WTC11 (cell line): Measurements from ENCODE around the gene ARIH1. TPM values are rescaled to one million over a fixed set of nuclear protein-coding genes. Genes with fewer than 3 reads are reported as not detected.

Experiments
- ATAC-seq: fragments of 200-7000 bp; cut with Tn5 transposase; 2 replicates; pipeline ENCODE4 v1.10.0; 2021; ENCODE audit warnings: mild to moderate bottlenecking, moderate library complexity
- CTCF ChIA-PET: fragments of 300-600 bp; sonication (Branson Sonifier 250); formaldehyde crosslinking; loops from one replicate; lab custom pipeline; 2021; ENCODE audit warnings: antibody characterized with exemption; lab: Charles Lee
- POLR2A ChIA-PET: fragments of 350-600 bp; sonication (Branson Sonifier 250); formaldehyde crosslinking; loops from one replicate; lab custom pipeline; 2021; ENCODE audit warnings: antibody characterized with exemption; lab: Charles Lee
- DNase-seq: peaks from one replicate; pipeline ENCODE4 v3.0.0; 2021; ENCODE audit warnings: low spot score
- H3K27ac Mint-ChIP-seq: 2 replicates; pipeline ENCODE4 v1.8.0; 2021; ENCODE audit warnings: mixed read lengths
- H3K27me3 Mint-ChIP-seq: 2 replicates; pipeline ENCODE4 v1.8.0; 2021; ENCODE audit warnings: low read depth, mild to moderate bottlenecking, moderate library complexity, mixed read lengths
- H3K36me3 Mint-ChIP-seq: 2 replicates; pipeline ENCODE4 v1.8.0; 2021; ENCODE audit warnings: mixed read lengths
- H3K4me1 Mint-ChIP-seq: 2 replicates; pipeline ENCODE4 v1.8.0; 2022; ENCODE audit warnings: mixed read lengths
- H3K4me3 Mint-ChIP-seq: 2 replicates; pipeline ENCODE4 v1.8.0; 2021; ENCODE audit warnings: mild to moderate bottlenecking, moderate library complexity, mixed read lengths
- H3K9me3 Mint-ChIP-seq: 2 replicates; pipeline ENCODE4 v1.8.0; 2021; ENCODE audit warnings: mixed read lengths
- CBFB ChIP-seq: sonication (generic); formaldehyde crosslinking; IDR thresholded peaks from 2 replicates; pipeline ENCODE4 v1.8.1; 2022; ENCODE audit warnings: mild to moderate bottlenecking, low read depth, missing genetic modification reagents
- EMX1 ChIP-seq: fragments of 250-450 bp; sonication (Bioruptor Pico); IDR thresholded peaks from 2 replicates; pipeline ENCODE4 v1.8.0; 2021; ENCODE audit warnings: mild to moderate bottlenecking
- ESRRA ChIP-seq: sonication (generic); formaldehyde crosslinking; IDR thresholded peaks from 2 replicates; pipeline ENCODE4 v1.8.1; 2022; ENCODE audit warnings: mild to moderate bottlenecking, missing genetic modification reagents, borderline replicate concordance
- ETV6 ChIP-seq: sonication (generic); formaldehyde crosslinking; IDR thresholded peaks from 2 replicates; pipeline ENCODE4 v1.8.1; 2022; ENCODE audit warnings: mild to moderate bottlenecking, missing genetic modification reagents
- FOXJ3 ChIP-seq: sonication (generic); formaldehyde crosslinking; IDR thresholded peaks from 2 replicates; pipeline ENCODE4 v1.9.0; 2021; ENCODE audit warnings: missing genetic modification reagents, mild to moderate bottlenecking, borderline replicate concordance
- GABPB1 ChIP-seq: sonication (generic); formaldehyde crosslinking; IDR thresholded peaks from 2 replicates; pipeline ENCODE4 v1.8.1; 2023; ENCODE audit warnings: mild to moderate bottlenecking, missing genetic modification reagents
- JUN ChIP-seq: sonication (generic); formaldehyde crosslinking; IDR thresholded peaks from 2 replicates; pipeline ENCODE4 v1.8.0; 2023; ENCODE audit warnings: mild to moderate bottlenecking, missing genetic modification reagents
- KAT7 ChIP-seq: sonication (generic); formaldehyde crosslinking; IDR thresholded peaks from 2 replicates; pipeline ENCODE4 v1.8.1; 2023; ENCODE audit warnings: missing genetic modification reagents, mild to moderate bottlenecking, borderline replicate concordance
- NFYB ChIP-seq: sonication (generic); formaldehyde crosslinking; conservative IDR thresholded peaks from 2 replicates; pipeline ENCODE4 v1.8.0; 2022; ENCODE audit warnings: low read depth, missing genetic modification reagents
- NR1H2 ChIP-seq: sonication (generic); formaldehyde crosslinking; IDR thresholded peaks from 2 replicates; pipeline ENCODE4 v1.9.0; 2021; ENCODE audit warnings: mild to moderate bottlenecking, moderate library complexity, missing genetic modification reagents
- RORB ChIP-seq: fragments of 250-450 bp; sonication (Bioruptor Pico); IDR thresholded peaks from 2 replicates; pipeline ENCODE4 v1.9.0; 2021; ENCODE audit warnings: mild to moderate bottlenecking
- TEAD1 ChIP-seq: sonication (generic); formaldehyde crosslinking; IDR thresholded peaks from 2 replicates; pipeline ENCODE4 v1.8.0; 2022; ENCODE audit warnings: mild to moderate bottlenecking, missing genetic modification reagents
- TEAD4 ChIP-seq: sonication (generic); formaldehyde crosslinking; IDR thresholded peaks from 2 replicates; pipeline ENCODE4 v1.8.0; 2022; ENCODE audit warnings: mild to moderate bottlenecking, missing genetic modification reagents
- TP53 ChIP-seq: sonication (generic); formaldehyde crosslinking; IDR thresholded peaks from 2 replicates; pipeline ENCODE4 v1.8.1; 2023; ENCODE audit warnings: mild to moderate bottlenecking, missing genetic modification reagents
- ZBTB21 ChIP-seq: sonication (generic); formaldehyde crosslinking; IDR thresholded peaks from 2 replicates; pipeline ENCODE4 v1.8.1; 2023; ENCODE audit warnings: mild to moderate bottlenecking, missing genetic modification reagents, borderline replicate concordance
- ZNF263 ChIP-seq: sonication (generic); formaldehyde crosslinking; IDR thresholded peaks from 2 replicates; pipeline ENCODE4 v1.8.1; 2022; ENCODE audit warnings: low read depth, mild to moderate bottlenecking, moderate library complexity, missing genetic modification reagents
- ZNF396 ChIP-seq: fragments of 250-450 bp; sonication (Bioruptor Pico); IDR thresholded peaks from 2 replicates; pipeline ENCODE4 v1.8.0; 2021; ENCODE audit warnings: mild to moderate bottlenecking, moderate library complexity, borderline replicate concordance
- total RNA-seq: library from RNA; stranded (reverse); gene quantifications from 3 replicates; pipeline ENCODE4 v1.2.3, GENCODE V29; 2021
- TF ChIP-seq, protein P1 (sequence below): fragments of 250-450 bp; sonication (Bioruptor Pico); IDR thresholded peaks from 2 replicates; pipeline ENCODE4 v2.1.2; 2022; ENCODE audit warnings: mild to moderate bottlenecking, moderate library complexity
- TF ChIP-seq, protein P2 (sequence below): sonication (generic); formaldehyde crosslinking; IDR thresholded peaks from 2 replicates; pipeline ENCODE4 v1.8.0; 2022; ENCODE audit warnings: mild to moderate bottlenecking, missing genetic modification reagents
- TF ChIP-seq, protein P3 (sequence below): sonication (generic); formaldehyde crosslinking; IDR thresholded peaks from 2 replicates; pipeline ENCODE4 v1.8.1; 2022; ENCODE audit warnings: mild to moderate bottlenecking, missing genetic modification reagents, moderate library complexity, borderline replicate concordance
- TF ChIP-seq, protein P4 (sequence below): sonication (generic); formaldehyde crosslinking; IDR thresholded peaks from 2 replicates; pipeline ENCODE4 v1.8.0; 2022; ENCODE audit warnings: mild to moderate bottlenecking, missing genetic modification reagents
- TF ChIP-seq, protein P5 (sequence below): sonication (generic); formaldehyde crosslinking; IDR thresholded peaks from 2 replicates; pipeline ENCODE4 v1.8.0; 2022; ENCODE audit warnings: mild to moderate bottlenecking, missing genetic modification reagents
- TF ChIP-seq, protein P6 (sequence below): sonication (generic); formaldehyde crosslinking; IDR thresholded peaks from 2 replicates; pipeline ENCODE4 v1.8.1; 2022; ENCODE audit warnings: low read depth, mild to moderate bottlenecking, moderate library complexity, missing genetic modification reagents, borderline replicate concordance
- TF ChIP-seq, protein P7 (sequence below): sonication (generic); formaldehyde crosslinking; IDR thresholded peaks from 2 replicates; pipeline ENCODE4 v1.8.1; 2023; ENCODE audit warnings: mild to moderate bottlenecking, missing genetic modification reagents, borderline replicate concordance

Gene ARIH1
- total RNA-seq, 1 experiment from 2014 or later: 198 TPM

DNA sequence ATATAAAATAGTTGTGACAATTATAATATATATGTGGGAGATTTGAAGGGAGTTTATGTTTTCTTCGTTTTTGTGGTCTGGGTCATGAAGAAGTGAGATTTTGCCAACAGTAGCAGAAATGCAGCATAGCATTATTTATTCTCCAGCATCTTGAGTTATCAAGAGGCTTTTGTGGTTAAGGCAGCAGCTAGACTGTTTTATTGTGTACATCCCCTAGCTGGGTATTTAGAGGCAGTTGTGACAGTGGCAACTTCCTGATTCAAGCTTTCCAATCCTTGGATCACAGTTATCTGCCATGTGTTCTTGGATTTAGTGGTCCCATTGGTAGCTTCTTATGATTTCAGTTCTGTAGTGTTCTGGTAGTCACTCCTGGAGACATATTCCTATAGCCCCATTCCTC is 29.0 kb downstream of the ARIH1 start:
- H3K27me3 Mint-ChIP-seq: no peaks in the 10 kb centered on the region
- H3K4me3 Mint-ChIP-seq: no peak overlapping the region
- CTCF ChIA-PET: no interaction called here
- peaks cover 8% of the 10 kb centered on the region for H3K4me1 Mint-ChIP-seq
- TF ChIP-seq, protein P1, sequence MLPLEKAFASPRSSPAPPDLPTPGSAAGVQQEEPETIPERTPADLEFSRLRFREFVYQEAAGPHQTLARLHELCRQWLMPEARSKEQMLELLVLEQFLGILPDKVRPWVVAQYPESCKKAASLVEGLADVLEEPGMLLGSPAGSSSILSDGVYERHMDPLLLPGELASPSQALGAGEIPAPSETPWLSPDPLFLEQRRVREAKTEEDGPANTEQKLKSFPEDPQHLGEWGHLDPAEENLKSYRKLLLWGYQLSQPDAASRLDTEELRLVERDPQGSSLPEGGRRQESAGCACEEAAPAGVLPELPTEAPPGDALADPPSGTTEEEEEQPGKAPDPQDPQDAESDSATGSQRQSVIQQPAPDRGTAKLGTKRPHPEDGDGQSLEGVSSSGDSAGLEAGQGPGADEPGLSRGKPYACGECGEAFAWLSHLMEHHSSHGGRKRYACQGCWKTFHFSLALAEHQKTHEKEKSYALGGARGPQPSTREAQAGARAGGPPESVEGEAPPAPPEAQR (CRISPR knock-in tag): no peak
- no peak for TF ChIP-seq TEAD1 (CRISPR knock-in tag)
- POLR2A ChIA-PET: no interaction called here
- H3K9me3 Mint-ChIP-seq: no peaks in the 10 kb centered on the region
- DNase-seq: no peak
- no peak overlapping the region for H3K27ac Mint-ChIP-seq
- no peak for ATAC-seq
- peaks cover 7% of the 10 kb centered on the region for H3K36me3 Mint-ChIP-seq

DNA sequence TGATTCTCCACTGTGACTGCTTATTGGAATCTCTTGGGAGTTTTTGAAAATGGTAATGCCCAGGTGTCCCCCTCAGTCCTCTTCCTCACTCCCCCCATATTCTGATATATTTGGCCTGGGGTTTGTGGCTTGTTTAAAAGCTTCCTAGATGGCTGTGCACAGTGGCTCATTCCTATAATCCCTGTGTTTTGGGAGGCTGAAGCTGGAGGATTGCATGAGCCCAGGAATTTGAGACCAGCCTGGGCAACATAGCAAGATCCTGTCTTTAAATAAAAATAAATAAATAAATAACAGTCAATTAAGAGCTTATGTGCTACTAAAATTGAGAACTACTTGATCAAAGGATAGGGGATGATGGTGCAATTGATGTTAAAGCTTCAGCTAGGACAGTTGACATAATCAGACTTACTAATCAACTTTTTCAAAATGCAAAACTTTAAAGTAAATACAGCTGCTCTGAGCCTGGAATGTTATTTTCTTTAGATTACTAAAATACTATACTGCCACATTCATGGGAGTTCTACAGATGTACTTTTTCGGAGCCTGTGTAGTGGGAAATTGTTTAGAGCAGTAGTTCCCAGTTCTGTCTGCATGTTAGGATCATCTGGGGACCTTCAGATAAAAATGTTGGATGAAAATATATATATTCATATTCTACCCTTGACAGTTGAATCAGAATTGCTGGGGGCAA is 33.4 kb downstream of the ARIH1 start:
- Mint-ChIP-seq H3K9me3 (peaks cover 3% of the 10 kb centered on the region; the same call in 1 of the 2 replicates), H3K27me3 (no peaks in the 10 kb centered on the region), H3K4me1 (peaks cover 11% of the 10 kb centered on the region), H3K36me3 (peaks cover 6% of the 10 kb centered on the region; the same call in 1 of the 2 replicates), H3K27ac (no peak overlapping the region), H3K4me3 (no peak overlapping the region)
- DNase-seq: no peak
- POLR2A ChIA-PET: no interaction called here
- CTCF ChIA-PET: no interaction called here
- TF ChIP-seq GABPB1 (CRISPR knock-in tag) (no peak), JUN (CRISPR knock-in tag) (no peak), TEAD1 (CRISPR knock-in tag) (no peak), RORB (CRISPR knock-in tag) (no peak), NR1H2 (CRISPR knock-in tag) (no peak), FOXJ3 (CRISPR knock-in tag) (no peak), ETV6 (CRISPR knock-in tag) (no peak), CBFB (no peak), NFYB (no peak), ZBTB21 (CRISPR knock-in tag) (no peak), ZNF263 (CRISPR knock-in tag) (no peak), TEAD4 (CRISPR knock-in tag) (no peak), ESRRA (no peak), ZNF396 (no peak)
- TF ChIP-seq, protein P2, sequence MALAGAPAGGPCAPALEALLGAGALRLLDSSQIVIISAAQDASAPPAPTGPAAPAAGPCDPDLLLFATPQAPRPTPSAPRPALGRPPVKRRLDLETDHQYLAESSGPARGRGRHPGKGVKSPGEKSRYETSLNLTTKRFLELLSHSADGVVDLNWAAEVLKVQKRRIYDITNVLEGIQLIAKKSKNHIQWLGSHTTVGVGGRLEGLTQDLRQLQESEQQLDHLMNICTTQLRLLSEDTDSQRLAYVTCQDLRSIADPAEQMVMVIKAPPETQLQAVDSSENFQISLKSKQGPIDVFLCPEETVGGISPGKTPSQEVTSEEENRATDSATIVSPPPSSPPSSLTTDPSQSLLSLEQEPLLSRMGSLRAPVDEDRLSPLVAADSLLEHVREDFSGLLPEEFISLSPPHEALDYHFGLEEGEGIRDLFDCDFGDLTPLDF (CRISPR knock-in tag): no peak
- TF ChIP-seq, protein P3, sequence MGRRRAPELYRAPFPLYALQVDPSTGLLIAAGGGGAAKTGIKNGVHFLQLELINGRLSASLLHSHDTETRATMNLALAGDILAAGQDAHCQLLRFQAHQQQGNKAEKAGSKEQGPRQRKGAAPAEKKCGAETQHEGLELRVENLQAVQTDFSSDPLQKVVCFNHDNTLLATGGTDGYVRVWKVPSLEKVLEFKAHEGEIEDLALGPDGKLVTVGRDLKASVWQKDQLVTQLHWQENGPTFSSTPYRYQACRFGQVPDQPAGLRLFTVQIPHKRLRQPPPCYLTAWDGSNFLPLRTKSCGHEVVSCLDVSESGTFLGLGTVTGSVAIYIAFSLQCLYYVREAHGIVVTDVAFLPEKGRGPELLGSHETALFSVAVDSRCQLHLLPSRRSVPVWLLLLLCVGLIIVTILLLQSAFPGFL (CRISPR knock-in tag): no peak
- TF ChIP-seq, protein P4, sequence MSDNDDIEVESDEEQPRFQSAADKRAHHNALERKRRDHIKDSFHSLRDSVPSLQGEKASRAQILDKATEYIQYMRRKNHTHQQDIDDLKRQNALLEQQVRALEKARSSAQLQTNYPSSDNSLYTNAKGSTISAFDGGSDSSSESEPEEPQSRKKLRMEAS: no peak
- TF ChIP-seq, protein P5, sequence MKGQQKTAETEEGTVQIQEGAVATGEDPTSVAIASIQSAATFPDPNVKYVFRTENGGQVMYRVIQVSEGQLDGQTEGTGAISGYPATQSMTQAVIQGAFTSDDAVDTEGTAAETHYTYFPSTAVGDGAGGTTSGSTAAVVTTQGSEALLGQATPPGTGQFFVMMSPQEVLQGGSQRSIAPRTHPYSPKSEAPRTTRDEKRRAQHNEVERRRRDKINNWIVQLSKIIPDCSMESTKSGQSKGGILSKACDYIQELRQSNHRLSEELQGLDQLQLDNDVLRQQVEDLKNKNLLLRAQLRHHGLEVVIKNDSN: no peak
- no peak for ATAC-seq

DNA sequence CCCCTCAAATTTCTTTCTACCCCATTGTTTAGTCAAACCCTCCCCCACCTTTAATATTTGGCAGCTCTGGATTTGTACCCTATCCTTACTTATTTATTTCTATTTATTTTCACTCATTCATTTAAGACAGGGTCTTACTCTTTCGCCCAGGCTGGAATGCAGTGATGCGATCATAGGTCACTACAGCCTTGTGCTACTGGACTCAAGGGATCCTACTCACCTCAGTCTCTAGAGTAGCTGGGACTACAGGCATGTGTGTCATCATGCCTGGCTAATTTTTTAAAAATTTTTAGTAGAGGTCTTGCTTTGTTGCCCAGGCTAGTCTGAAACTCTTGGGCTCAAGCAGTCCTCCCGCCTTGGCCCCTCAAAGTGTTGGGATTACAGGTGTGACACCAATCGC is 35.4 kb downstream of the ARIH1 start:
- DNase-seq: no peak
- Mint-ChIP-seq H3K27me3 (no peaks in the 10 kb centered on the region), H3K9me3 (peaks cover 3% of the 10 kb centered on the region; the same call in 1 of the 2 replicates), H3K27ac (no peak overlapping the region), H3K4me3 (no peak overlapping the region), H3K4me1 (peaks cover 21% of the 10 kb centered on the region), H3K36me3 (peaks cover 6% of the 10 kb centered on the region; the same call in 1 of the 2 replicates)
- ATAC-seq: no peak
- CTCF ChIA-PET: no interaction called here
- POLR2A ChIA-PET: no interaction called here
- no peak for TF ChIP-seq EMX1 (CRISPR knock-in tag)
- no peak for TF ChIP-seq TP53 (CRISPR knock-in tag)
- TF ChIP-seq, protein P6, sequence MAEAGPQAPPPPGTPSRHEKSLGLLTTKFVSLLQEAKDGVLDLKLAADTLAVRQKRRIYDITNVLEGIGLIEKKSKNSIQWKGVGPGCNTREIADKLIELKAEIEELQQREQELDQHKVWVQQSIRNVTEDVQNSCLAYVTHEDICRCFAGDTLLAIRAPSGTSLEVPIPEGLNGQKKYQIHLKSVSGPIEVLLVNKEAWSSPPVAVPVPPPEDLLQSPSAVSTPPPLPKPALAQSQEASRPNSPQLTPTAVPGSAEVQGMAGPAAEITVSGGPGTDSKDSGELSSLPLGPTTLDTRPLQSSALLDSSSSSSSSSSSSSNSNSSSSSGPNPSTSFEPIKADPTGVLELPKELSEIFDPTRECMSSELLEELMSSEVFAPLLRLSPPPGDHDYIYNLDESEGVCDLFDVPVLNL: no peak
- TF ChIP-seq KAT7 (CRISPR knock-in tag): no peak
- TF ChIP-seq, protein P7, sequence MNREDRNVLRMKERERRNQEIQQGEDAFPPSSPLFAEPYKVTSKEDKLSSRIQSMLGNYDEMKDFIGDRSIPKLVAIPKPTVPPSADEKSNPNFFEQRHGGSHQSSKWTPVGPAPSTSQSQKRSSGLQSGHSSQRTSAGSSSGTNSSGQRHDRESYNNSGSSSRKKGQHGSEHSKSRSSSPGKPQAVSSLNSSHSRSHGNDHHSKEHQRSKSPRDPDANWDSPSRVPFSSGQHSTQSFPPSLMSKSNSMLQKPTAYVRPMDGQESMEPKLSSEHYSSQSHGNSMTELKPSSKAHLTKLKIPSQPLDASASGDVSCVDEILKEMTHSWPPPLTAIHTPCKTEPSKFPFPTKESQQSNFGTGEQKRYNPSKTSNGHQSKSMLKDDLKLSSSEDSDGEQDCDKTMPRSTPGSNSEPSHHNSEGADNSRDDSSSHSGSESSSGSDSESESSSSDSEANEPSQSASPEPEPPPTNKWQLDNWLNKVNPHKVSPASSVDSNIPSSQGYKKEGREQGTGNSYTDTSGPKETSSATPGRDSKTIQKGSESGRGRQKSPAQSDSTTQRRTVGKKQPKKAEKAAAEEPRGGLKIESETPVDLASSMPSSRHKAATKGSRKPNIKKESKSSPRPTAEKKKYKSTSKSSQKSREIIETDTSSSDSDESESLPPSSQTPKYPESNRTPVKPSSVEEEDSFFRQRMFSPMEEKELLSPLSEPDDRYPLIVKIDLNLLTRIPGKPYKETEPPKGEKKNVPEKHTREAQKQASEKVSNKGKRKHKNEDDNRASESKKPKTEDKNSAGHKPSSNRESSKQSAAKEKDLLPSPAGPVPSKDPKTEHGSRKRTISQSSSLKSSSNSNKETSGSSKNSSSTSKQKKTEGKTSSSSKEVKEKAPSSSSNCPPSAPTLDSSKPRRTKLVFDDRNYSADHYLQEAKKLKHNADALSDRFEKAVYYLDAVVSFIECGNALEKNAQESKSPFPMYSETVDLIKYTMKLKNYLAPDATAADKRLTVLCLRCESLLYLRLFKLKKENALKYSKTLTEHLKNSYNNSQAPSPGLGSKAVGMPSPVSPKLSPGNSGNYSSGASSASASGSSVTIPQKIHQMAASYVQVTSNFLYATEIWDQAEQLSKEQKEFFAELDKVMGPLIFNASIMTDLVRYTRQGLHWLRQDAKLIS (CRISPR knock-in tag): no peak
- TF ChIP-seq NFYB: no peak
- TF ChIP-seq TEAD1 (CRISPR knock-in tag): no peak
- no peak for TF ChIP-seq ZNF396
